SU-DHL-6 (cell line): ENCODE measurements around the gene CCM2.

Experiments
- H2AFZ ChIP-seq: fragments of 200-600 bp; sonication (generic); 2 replicates; pipeline ENCODE4 v1.6.1; 2014; ENCODE audit warnings: low read depth, mild to moderate bottlenecking, moderate library complexity, mixed read lengths, antibody characterized with exemption, low read length; ENCODE audit not compliant: severe bottlenecking
- H3F3A ChIP-seq: fragments of 200-600 bp; shearing (Covaris generic); 2 replicates; pipeline ENCODE4 v1.6.0; 2016; ENCODE audit warnings: antibody characterized with exemption, mild to moderate bottlenecking; ENCODE audit not compliant: insufficient read depth
- H3K27ac ChIP-seq: fragments of 200-600 bp; sonication (generic); 2 replicates; pipeline ENCODE4 v1.5.1; 2016; ENCODE audit warnings: low read depth, mild to moderate bottlenecking, low read length, moderate library complexity, mixed read lengths
- H3K27me3 ChIP-seq: fragments of 200-600 bp; sonication (generic), shearing (Covaris generic); 2 replicates; pipeline ENCODE4 v1.6.0; 2014; ENCODE audit warnings: mild to moderate bottlenecking, low read length
- H3K36me3 ChIP-seq: fragments of 200-600 bp; sonication (generic); 2 replicates; pipeline ENCODE4 v1.6.1; 2014; ENCODE audit warnings: mild to moderate bottlenecking, low read length, mixed read lengths
- H3K4me2 ChIP-seq: fragments of 300-600, 200-600 bp; shearing (Covaris generic), sonication (generic); 2 replicates; pipeline ENCODE4 v1.6.0; 2014; ENCODE audit warnings: low read length, low read depth, mild to moderate bottlenecking; ENCODE audit not compliant: poor library complexity, severe bottlenecking
- H3K4me3 ChIP-seq: fragments of 200-600 bp; sonication (generic); 2 replicates; pipeline ENCODE4 v1.5.1; 2014; ENCODE audit warnings: antibody characterized with exemption, low read length, mild to moderate bottlenecking, mixed read lengths; ENCODE audit not compliant: insufficient read depth, poor library complexity, severe bottlenecking
- H3K79me2 ChIP-seq: fragments of 200-600 bp; sonication (generic); 2 replicates; pipeline ENCODE4 v1.6.1; 2014; ENCODE audit warnings: mild to moderate bottlenecking, low read length, moderate library complexity; ENCODE audit not compliant: insufficient read depth
- H3K9ac ChIP-seq: fragments of 200-600 bp; sonication (generic); 2 replicates; pipeline ENCODE4 v1.7.0; 2014; ENCODE audit warnings: mild to moderate bottlenecking, low read length
- H3K9me2 ChIP-seq: fragments of 200-600 bp; sonication (generic); replicated peaks from 2 replicates; pipeline ENCODE4 v1.6.1; 2014; ENCODE audit warnings: low read length; ENCODE audit not compliant: insufficient read depth
- H3K9me3 ChIP-seq: fragments of 200-600 bp; sonication (generic); 2 replicates; pipeline ENCODE4 v1.6.1; 2014; ENCODE audit warnings: low read length, mixed read lengths; ENCODE audit not compliant: insufficient read depth
- H4K20me1 ChIP-seq: fragments of 200-600 bp; sonication (generic); 2 replicates; pipeline ENCODE4 v1.6.1; 2014; ENCODE audit warnings: low read depth, mild to moderate bottlenecking, antibody characterized with exemption, low read length, moderate library complexity, mixed read lengths
- CTCF ChIP-seq: fragments of 200-600 bp; sonication (generic); IDR thresholded peaks from one replicate; pipeline ENCODE4 v1.5.1; 2017; ENCODE audit warnings: antibody characterized with exemption, mild to moderate bottlenecking, low read length, moderate library complexity; ENCODE audit not compliant: insufficient read depth, poor library complexity, severe bottlenecking
- EZH2phosphoT487 ChIP-seq: fragments of 200-600 bp; sonication (generic), shearing (Covaris generic); conservative IDR thresholded peaks from 2 replicates; pipeline ENCODE4 v1.6.1; 2018; ENCODE audit warnings: mild to moderate bottlenecking, antibody characterized with exemption, low read length, moderate library complexity, mixed read lengths

Gene CCM2

GRCh38 chr7:45061352-45061751 is 61.4 kb downstream of the CCM2 start:
- Histone ChIP-seq H3K9me2 (no peaks in the 10 kb centered on the region), H3K9me3 (no peaks in the 10 kb centered on the region), H3F3A (peaks cover 9% of the 10 kb centered on the region; the same call in 1 of the 2 replicates), H3K27me3 (no peaks in the 10 kb centered on the region), H3K4me2 (no peak overlapping the region), H3K79me2 (peaks cover 91% of the 10 kb centered on the region), H4K20me1 (peaks cover 26% of the 10 kb centered on the region), H2AFZ (no peak overlapping the region), H3K4me3 (no peak overlapping the region), H3K9ac (no peak overlapping the region), H3K27ac (no peak overlapping the region), H3K36me3 (peaks cover 24% of the 10 kb centered on the region; the same call in 1 of the 2 replicates)
- no peak for TF ChIP-seq CTCF
- TF ChIP-seq EZH2phosphoT487: no peak

GRCh38 chr7:45061806-45062425 is 61.9 kb downstream of the CCM2 start:
- Histone ChIP-seq H3F3A (peaks cover 9% of the 10 kb centered on the region; the same call in 1 of the 2 replicates), H3K79me2 (peaks cover 89% of the 10 kb centered on the region), H3K27ac (no peak overlapping the region), H3K9ac (no peak overlapping the region), H4K20me1 (peaks cover 20% of the 10 kb centered on the region), H3K4me2 (no peak overlapping the region), H3K27me3 (no peaks in the 10 kb centered on the region), H2AFZ (no peak overlapping the region), H3K36me3 (peaks cover 19% of the 10 kb centered on the region; the same call in 1 of the 2 replicates), H3K4me3 (no peak overlapping the region), H3K9me2 (no peaks in the 10 kb centered on the region), H3K9me3 (no peaks in the 10 kb centered on the region)
- TF ChIP-seq CTCF: no peak
- no peak for TF ChIP-seq EZH2phosphoT487

GRCh38 chr7:45064047-45064725 is 64.2 kb downstream of the CCM2 start:
- H3K36me3 ChIP-seq: peaks cover 19% of the 10 kb centered on the region; the same call in 1 of the 2 replicates
- H3F3A ChIP-seq: peaks cover 9% of the 10 kb centered on the region; the same call in 1 of the 2 replicates
- H3K27me3 ChIP-seq: no peaks in the 10 kb centered on the region
- H3K9ac ChIP-seq: no peak overlapping the region
- H3K4me2 ChIP-seq: no peak overlapping the region
- H3K4me3 ChIP-seq: no peak overlapping the region
- peaks cover 67% of the 10 kb centered on the region for H3K79me2 ChIP-seq
- no peaks in the 10 kb centered on the region for H3K9me2 ChIP-seq
- H3K27ac ChIP-seq: no peak overlapping the region
- TF ChIP-seq EZH2phosphoT487: no peak
- no peak for TF ChIP-seq CTCF
- no peaks in the 10 kb centered on the region for H3K9me3 ChIP-seq
- H4K20me1 ChIP-seq: peaks cover 16% of the 10 kb centered on the region
- H2AFZ ChIP-seq: no peak overlapping the region
